NCI-H460 (cell line): ENCODE results near the gene EEF1AKMT1. TPM values are rescaled to one million over a fixed set of nuclear protein-coding genes. Genes with fewer than 3 reads are reported as not detected.
"Not testable (repeated sequence)": the region's sequence is repeated elsewhere in the genome, so short reads cannot be mapped to it uniquely, and the experiment has no call there.

Experiments
- DNase-seq: peaks from one replicate; pipeline ENCODE4 v3.0.0-alpha.2; 2016; ENCODE audit warnings: low read depth; ENCODE audit errors: extremely low read depth
- total RNA-seq: library from RNA; depleted of rRNA; stranded (reverse); fragments of >200 nt; shearing (Covaris generic); gene quantifications from 2 replicates; pipeline ENCODE4 v1.2.3, GENCODE V29; 2014; rRNA removed

EEF1AKMT1 gene
- total RNA-seq, 1 experiment from 2014 or later = 7.6 TPM

GRCh38 chr13:20702530-20702914 is 71.2 kb downstream of the EEF1AKMT1 start:
- DNase-seq = no peak

GRCh38 chr13:20701461-20701860 is 72.3 kb downstream of the EEF1AKMT1 start:
- DNase-seq = no peak

- no peak for DNase-seq
Observed at GRCh38 chr13:20700288-20700687, 73.5 kb downstream of the EEF1AKMT1 start.

GRCh38 chr13:20699715-20700114 is 74.0 kb downstream of the EEF1AKMT1 start:
- DNase-seq = no peak

GRCh38 chr13:20696073-20696472 is 77.7 kb downstream of the EEF1AKMT1 start:
- DNase-seq = no peak

GRCh38 chr13:20691616-20692015 is 82.1 kb downstream of the EEF1AKMT1 start:
- DNase-seq = no peak

- no peak for DNase-seq
Observed at GRCh38 chr13:20689291-20689690, 84.5 kb downstream of the EEF1AKMT1 start.

- DNase-seq = no peak
Observed at GRCh38 chr13:20686863-20687579, 86.7 kb downstream of the EEF1AKMT1 start.

GRCh38 chr13:20686167-20686566 is 87.6 kb downstream of the EEF1AKMT1 start:
- no peak for DNase-seq

- DNase-seq = no peak
Observed at GRCh38 chr13:20685092-20685491, 88.7 kb downstream of the EEF1AKMT1 start.

- no peak for DNase-seq
Observed at GRCh38 chr13:20684546-20684945, 89.2 kb downstream of the EEF1AKMT1 start.

GRCh38 chr13:20684041-20684440 is 89.7 kb downstream of the EEF1AKMT1 start:
- DNase-seq = no peak

GRCh38 chr13:20682061-20682460 is 91.7 kb downstream of the EEF1AKMT1 start:
- no peak for DNase-seq

GRCh38 chr13:20681481-20681880 is 92.3 kb downstream of the EEF1AKMT1 start:
- not testable (repeated sequence) for DNase-seq

- no peak for DNase-seq
Observed at GRCh38 chr13:20680416-20681080, 93.2 kb downstream of the EEF1AKMT1 start.

- DNase-seq = no peak
Observed at GRCh38 chr13:20679879-20680278, 93.9 kb downstream of the EEF1AKMT1 start.

Other genes with a start within 250 kb of the EEF1AKMT1 start
- gene CRYL1, start 248.1 kb downstream of the EEF1AKMT1 start, total RNA-seq = 8.7 and 9.1 TPM in 2 replicates
- 20.6 and 21.9 TPM in 2 replicates for gene IFT88, start 206.8 kb downstream of the EEF1AKMT1 start, total RNA-seq
- 0.63 and 0.92 TPM in 2 replicates for gene IL17D, start 70.3 kb downstream of the EEF1AKMT1 start, total RNA-seq
- gene XPO4, start 128.8 kb upstream of the EEF1AKMT1 start, total RNA-seq = 22.2 and 25.2 TPM in 2 replicates